C4-2B (cell line): ENCODE results near the gene TK2.

Source experiments
- CTCF ChIP-seq: fragments of 450-650 bp; conservative IDR thresholded peaks from 2 replicates; pipeline ENCODE4 v1.5.1; 2017; ENCODE audit warnings: mild to moderate bottlenecking
- ZFX ChIP-seq: fragments of 450-650 bp; IDR thresholded peaks from 2 replicates; pipeline ENCODE4 v1.6.1; 2017

DNA sequence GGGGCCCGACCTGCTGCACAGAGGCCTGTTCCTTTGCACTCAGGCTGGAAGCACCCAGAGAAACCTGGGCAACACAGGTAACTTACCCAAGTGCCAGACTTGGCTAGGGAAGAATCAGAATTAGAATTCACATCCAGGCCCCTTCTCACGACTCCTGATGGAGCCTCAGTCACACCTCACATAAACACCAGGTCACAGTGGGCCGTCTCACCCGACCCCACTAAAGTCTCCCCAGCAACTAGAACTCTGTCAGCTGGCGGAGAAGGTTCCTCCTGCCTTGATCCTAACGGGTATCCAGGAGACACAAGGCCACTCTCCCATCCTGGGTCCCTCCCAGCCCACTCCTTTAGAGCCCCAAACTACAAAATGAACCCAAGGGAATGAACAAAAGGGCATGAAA is 6.4 kb downstream of the TK2 start:
- no peak for TF ChIP-seq CTCF
- no peak for TF ChIP-seq ZFX
